ENCODE measurements around the gene EVI2B. TPM values are rescaled to one million over a fixed set of nuclear protein-coding genes. Genes with fewer than 3 reads are reported as not detected.

Gene EVI2B
- total RNA-seq, 1 experiment from 2014 or later = 0.20 TPM

DNA sequence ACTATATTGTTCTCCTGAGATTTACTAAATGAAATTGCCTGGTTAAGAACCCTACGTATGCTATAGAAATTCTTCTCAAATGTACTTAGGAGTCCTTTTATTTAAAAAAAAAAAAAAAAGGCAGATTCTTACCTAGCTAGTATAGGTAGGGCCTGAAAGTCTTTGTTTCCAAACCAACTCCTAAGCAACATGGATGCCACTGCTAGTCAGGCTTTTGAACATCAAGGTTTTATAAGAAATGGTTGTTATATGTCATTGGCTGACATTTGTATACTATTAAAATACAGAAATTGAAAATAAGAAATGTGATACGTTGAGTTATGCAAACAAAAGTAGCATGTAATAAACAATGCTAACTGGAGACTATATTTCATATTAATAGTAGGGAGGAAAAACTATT, 6.4 kb upstream of the EVI2B start:
- Histone ChIP-seq H3K79me2 (ENCODE audit: insufficient read depth, low read length) (no peaks in the 10 kb centered on the region), H2AFZ (ENCODE audit: low read depth, low read length, poor library complexity, severe bottlenecking) (no peak overlapping the region), H3K36me3 (ENCODE audit: control insufficient read depth in 1 of 2, insufficient read depth in 2 of 2, low read length in 2 of 2) (no peaks in the 10 kb centered on the region), H3K4me1 (ENCODE audit: control insufficient read depth in 1 of 2, insufficient read depth in 2 of 2, low read length in 2 of 2) (no peaks in the 10 kb centered on the region), H4K20me1 (ENCODE audit: insufficient read depth) (no peaks in the 10 kb centered on the region), H3K27ac (ENCODE audit: low read depth, low read length) (no peak overlapping the region), H3K4me3 (replicated peaks in 1 of 2; ENCODE audit: low read depth in 1 of 2, low read length in 2 of 2) (no peak overlapping the region), H3K9me3 (ENCODE audit: control insufficient read depth in 1 of 2, insufficient read depth in 1 of 2, low read depth in 1 of 2, low read length in 2 of 2) (no peaks in the 10 kb centered on the region), H3K9me2 (ENCODE audit: insufficient read depth) (no peaks in the 10 kb centered on the region), H3K4me2 (ENCODE audit: low read length) (no peak overlapping the region), H3K27me3 (ENCODE audit: insufficient read depth, low read length) (no peaks in the 10 kb centered on the region), H3K9ac (ENCODE audit: low read length) (no peak overlapping the region)
- no peak for ATAC-seq
- DNase-seq (ENCODE audit: low read depth, low spot score) = no peak
- TF ChIP-seq SRF (IDR thresholded peaks at IDR 0.05; ENCODE audit: low read depth) (no peak), EGR1 (IDR thresholded peaks at IDR 0.05; ENCODE audit: low read depth) (no peak), TCF7L2 (IDR thresholded peaks at IDR 0.05; ENCODE audit: borderline replicate concordance, extremely low read depth, insufficient read depth, insufficient read length) (no peak), ZNF274 (IDR thresholded peaks at IDR 0.05; ENCODE audit: low read depth, low read length) (no peak), ELF1 (IDR thresholded peaks at IDR 0.05; ENCODE audit: borderline replicate concordance, low read depth) (no peak)
- TF ChIP-seq, protein P1, sequence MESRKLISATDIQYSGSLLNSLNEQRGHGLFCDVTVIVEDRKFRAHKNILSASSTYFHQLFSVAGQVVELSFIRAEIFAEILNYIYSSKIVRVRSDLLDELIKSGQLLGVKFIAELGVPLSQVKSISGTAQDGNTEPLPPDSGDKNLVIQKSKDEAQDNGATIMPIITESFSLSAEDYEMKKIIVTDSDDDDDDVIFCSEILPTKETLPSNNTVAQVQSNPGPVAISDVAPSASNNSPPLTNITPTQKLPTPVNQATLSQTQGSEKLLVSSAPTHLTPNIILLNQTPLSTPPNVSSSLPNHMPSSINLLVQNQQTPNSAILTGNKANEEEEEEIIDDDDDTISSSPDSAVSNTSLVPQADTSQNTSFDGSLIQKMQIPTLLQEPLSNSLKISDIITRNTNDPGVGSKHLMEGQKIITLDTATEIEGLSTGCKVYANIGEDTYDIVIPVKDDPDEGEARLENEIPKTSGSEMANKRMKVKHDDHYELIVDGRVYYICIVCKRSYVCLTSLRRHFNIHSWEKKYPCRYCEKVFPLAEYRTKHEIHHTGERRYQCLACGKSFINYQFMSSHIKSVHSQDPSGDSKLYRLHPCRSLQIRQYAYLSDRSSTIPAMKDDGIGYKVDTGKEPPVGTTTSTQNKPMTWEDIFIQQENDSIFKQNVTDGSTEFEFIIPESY (IDR thresholded peaks at IDR 0.05; ENCODE audit: extremely low read depth, insufficient replicate concordance, low read length) = no peak
- TF ChIP-seq, protein P2, sequence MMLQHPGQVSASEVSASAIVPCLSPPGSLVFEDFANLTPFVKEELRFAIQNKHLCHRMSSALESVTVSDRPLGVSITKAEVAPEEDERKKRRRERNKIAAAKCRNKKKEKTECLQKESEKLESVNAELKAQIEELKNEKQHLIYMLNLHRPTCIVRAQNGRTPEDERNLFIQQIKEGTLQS (IDR thresholded peaks at IDR 0.05) = no peak
- TF ChIP-seq, protein P3, sequence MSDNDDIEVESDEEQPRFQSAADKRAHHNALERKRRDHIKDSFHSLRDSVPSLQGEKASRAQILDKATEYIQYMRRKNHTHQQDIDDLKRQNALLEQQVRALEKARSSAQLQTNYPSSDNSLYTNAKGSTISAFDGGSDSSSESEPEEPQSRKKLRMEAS (IDR thresholded peaks at IDR 0.05) = no peak
- POLR2A ChIA-PET = interaction anchor here (0.7 kb wide), 1 partner anchor 19 kb away, joined by 3 read pairs; no protein-coding TSS in a partner anchor
- intact Hi-C loops (cut with micrococcal nuclease) = no loop called here
- RAD21 ChIA-PET (ENCODE audit: low non-redundant PET in 1 of 2, low total read pairs in 2 of 2, uncharacterized antibody in 2 of 2, unreplicated experiment in 2 of 2) = no interaction called here
- CTCF ChIA-PET = interaction anchor here (0.6 kb wide), 1 partner anchor 9 kb away, joined by 3 read pairs; no protein-coding TSS in a partner anchor
- BruUV-seq (replicated peaks) = no TSS peak
